K562 (cell line): Measurements from ENCODE around the gene MRPL11. TPM values are rescaled to one million over a fixed set of nuclear protein-coding genes. Genes with fewer than 3 reads are reported as not detected.

Experiments
- ATAC-seq: fragments of 200-7000 bp; cut with Tn5 transposase; 3 replicates; pipeline ENCODE4 v1.9.1; 2020; ENCODE audit warnings: moderate library complexity
- BruUV-seq: library from RNA; stranded (reverse); fragments of 400-500 nt; replicated peaks from 2 replicates; lab custom pipeline; 2021; lab: Mats Ljungman, UMichigan
- CTCF ChIA-PET: fragments of 300-600 bp; formaldehyde crosslinking; extraction: SDS; loops from one replicate; lab custom pipeline; 2021; ENCODE audit warnings: low intra/inter-chr PET ratio; lab: Yijun Ruan, JAX
- POLR2A ChIA-PET: fragments of 300-600, 350-650 bp; sonication (Branson Sonifier 250); formaldehyde crosslinking; extraction: SDS; loops from one replicate; lab custom pipeline; 2021; ENCODE audit warnings: antibody characterized with exemption, inconsistent platforms; lab: Yijun Ruan, JAX
- DNase-seq, 4 experiments: peaks; one replicate each; pipeline versions ENCODE4 v3.0.0 to v3.0.0-alpha.2; 2011 to 2018; ENCODE audit warnings: low spot score in 3 of 4, mixed read lengths in 3 of 4; ENCODE audit errors: extremely low read depth in 1 of 4
- FAIRE-seq: peaks from 2 replicates; lab custom pipeline; 2011; peaks lifted over from hg19 to GRCh38; lab: Jason Lieb, UNC
- H2AFZ ChIP-seq: 2 replicates; pipeline ENCODE4 v1.6.0; 2011; ENCODE audit warnings: low read depth, low read length, control low read depth, inconsistent platforms
- H3K27ac ChIP-seq: fragments of 200-600 bp; 3 replicates; pipeline ENCODE4 v1.8.0; 2011; ENCODE audit warnings: low read depth, mild to moderate bottlenecking, control low read depth, inconsistent platforms, low read length, moderate library complexity, mixed read lengths; ENCODE audit errors: extremely low read depth
- H3K27me3 ChIP-seq, 2 experiments: fragments of 300-600 bp in 1 of 2; 2 replicates in 1 of 2; 3 replicates in 1 of 2; pipeline versions ENCODE4 v1.6.0 to v1.8.0; 2011; ENCODE audit warnings: inconsistent platforms in 2 of 2, low read length in 2 of 2, mild to moderate bottlenecking in 1 of 2, mixed read lengths in 1 of 2, moderate library complexity in 1 of 2; ENCODE audit not compliant: control insufficient read depth in 2 of 2, insufficient read depth in 2 of 2
- H3K36me3 ChIP-seq: fragments of 300-600 bp; 3 replicates; pipeline ENCODE4 v1.8.0; 2011; ENCODE audit warnings: mild to moderate bottlenecking, low read length, inconsistent platforms; ENCODE audit not compliant: control insufficient read depth, insufficient read depth
- H3K4me1 ChIP-seq, 2 experiments: fragments of 200-600 bp in 1 of 2; replicated peaks in 1 of 2; 2 replicates in 1 of 2; 3 replicates in 1 of 2; pipeline versions ENCODE4 v1.5.1 to v1.8.0; 2011; ENCODE audit warnings: inconsistent platforms in 2 of 2, low read length in 2 of 2, mild to moderate bottlenecking in 1 of 2, mixed read lengths in 1 of 2, moderate library complexity in 1 of 2; ENCODE audit not compliant: control insufficient read depth in 2 of 2, insufficient read depth in 2 of 2
- H3K4me2 ChIP-seq: 2 replicates; pipeline ENCODE4 v1.6.1; 2011; ENCODE audit warnings: low read length, control low read depth, inconsistent platforms, mixed read lengths; ENCODE audit not compliant: insufficient read depth
- H3K4me3 ChIP-seq: fragments of 200-600 bp; sonication (generic), shearing (Covaris generic); 2 replicates; pipeline ENCODE4 v1.5.1; 2016; ENCODE audit warnings: control low read depth, inconsistent platforms
- H3K79me2 ChIP-seq: fragments of 200-600 bp; 3 replicates; pipeline ENCODE4 v1.8.0; 2011; ENCODE audit warnings: low read length, inconsistent platforms; ENCODE audit not compliant: control insufficient read depth, insufficient read depth
- H3K9ac ChIP-seq, 2 experiments: 2 replicates each; pipeline versions ENCODE4 v1.6.0 to v1.6.1; 2011; ENCODE audit warnings: low read depth in 2 of 2, low read length in 2 of 2, control low read depth in 1 of 2, inconsistent platforms in 1 of 2, mild to moderate bottlenecking in 1 of 2, mixed read lengths in 1 of 2; ENCODE audit not compliant: insufficient read depth in 1 of 2
- H3K9me1 ChIP-seq: one replicate; pipeline ENCODE4 v1.6.0; 2011; ENCODE audit warnings: inconsistent platforms, mild to moderate bottlenecking, low read length, moderate library complexity; ENCODE audit not compliant: control insufficient read depth, insufficient read depth
- H3K9me3 ChIP-seq: replicated peaks from 2 replicates; pipeline ENCODE4 v1.5.1; 2011; ENCODE audit warnings: low read depth, low read length, inconsistent platforms; ENCODE audit not compliant: control insufficient read depth, insufficient read depth
- H4K20me1 ChIP-seq: replicated peaks from 2 replicates; pipeline ENCODE4 v1.6.1; 2011; ENCODE audit warnings: low read length, inconsistent platforms, mixed read lengths; ENCODE audit not compliant: control insufficient read depth, insufficient read depth
- MIER1 ChIP-seq: fragments of 450-650 bp; IDR thresholded peaks from 2 replicates; pipeline ENCODE4 v1.6.1; 2016; ENCODE audit warnings: antibody characterized with exemption, mild to moderate bottlenecking, low read depth
- MXD1 ChIP-seq: fragments of 250-450 bp; sonication (Bioruptor Pico); IDR thresholded peaks from 2 replicates; pipeline ENCODE4 v1.8.0; 2021; ENCODE audit warnings: borderline replicate concordance, mild to moderate bottlenecking, moderate library complexity; ENCODE audit not compliant: poor library complexity, severe bottlenecking
- NR0B1 ChIP-seq: fragments of 450-650 bp; IDR thresholded peaks from one replicate; pipeline ENCODE4 v1.6.1; 2018; ENCODE audit warnings: mild to moderate bottlenecking, moderate library complexity; ENCODE audit not compliant: partially characterized antibody
- REST ChIP-seq, 2 experiments: fragments of 450-650 bp; formaldehyde crosslinking in 1 of 2; IDR thresholded peaks; 2 replicates each; pipeline versions ENCODE4 v1.4.0 to v1.6.1; 2014 to 2020; ENCODE audit warnings: mild to moderate bottlenecking in 2 of 2, borderline replicate concordance in 1 of 2, low read depth in 1 of 2
- THAP7 ChIP-seq: fragments of 250-450 bp; sonication (Bioruptor Pico); IDR thresholded peaks from 2 replicates; pipeline ENCODE4 v1.5.0; 2021
- WGBS: fragments of 100-300 bp; shearing (Covaris generic); methylation state at CpG from one replicate; pipeline ENCODE4 v1.1.6; 2016; ENCODE audit warnings: low coverage, mixed read lengths; ENCODE audit not compliant: insufficient coverage; ENCODE audit errors: missing lambda C conversion rate; 5-methylcytosine and 5-hydroxymethylcytosine counted together
- in situ Hi-C: fragments of 300-500 bp; cut with MboI; formaldehyde crosslinking; loops from 4 replicates; pipeline ENCODE4 v1.15.0; 2018; ENCODE audit warnings: inconsistent platforms, mixed read lengths
- intact Hi-C: fragments of 100-400 bp; cut with micrococcal nuclease; formaldehyde crosslinking; loops from 2 replicates; pipeline ENCODE4 v1.14.2; 2022
- polyA plus RNA-seq, 8 experiments: library from polyadenylated mRNA; depleted of rRNA in 4 of 8; stranded (reverse) in 5 of 8; unstranded in 3 of 8; fragments of >200 nt; fragmentation: Nextera tagmentation in 2 of 8; fragmentation: Illumina TruSeq in 1 of 8; extraction: Ambion mirVana in 2 of 8; extraction: Trizol in 1 of 8; gene quantifications; 2 replicates each; pipeline versions ENCODE4 v1.2.1 to v1.2.3, GENCODE V29; 2011 to 2014; ENCODE audit warnings: inconsistent platforms in 1 of 8, missing spikeins in 1 of 8
- total RNA-seq, 7 experiments: library from RNA; depleted of rRNA in 6 of 7; stranded (reverse); fragments of >200 nt in 6 of 7; fragmentation: Illumina TruSeq in 2 of 7; extraction: Trizol in 2 of 7; gene quantifications; 2 replicates each; pipeline versions ENCODE4 v1.2.1 to v1.2.3, GENCODE V29; 2011 to 2021; ENCODE audit warnings: low replicate concordance in 1 of 7

The MRPL11 gene
- total and polyA plus RNA-seq, 9 of the 15 experiments (the other 6 are each of a cell fraction or from before 2014, with no cell fraction given), result 33.0 to 173 (median 91.9) TPM

- intact Hi-C loops, result no loop called here
- no peak overlapping the region for H3K9ac ChIP-seq
- H3K4me1 ChIP-seq, result peaks cover 2 to 8% of the 10 kb centered on the region in 2 experiments; a peak in 2 of 5 replicates
- peaks cover 16% of the 10 kb centered on the region for H4K20me1 ChIP-seq
- no peaks in the 10 kb centered on the region for H3K79me2 ChIP-seq
- WGBS, result 47% methylated on average over 3 of the region's 3 CpGs
- POLR2A ChIA-PET, result interaction anchor here (0.5 kb wide), 1 partner anchor 260 kb away, joined by 3 read pairs; no protein-coding TSS in a partner anchor
- peaks cover under 1 to 10% of the 10 kb centered on the region in 2 experiments; a peak in 3 of 5 replicates for H3K27me3 ChIP-seq
- CTCF ChIA-PET, result interaction anchor here (0.6 to 2.2 kb wide), 4 partner anchors 10 to 413 kb away, joined by 3 to 12 read pairs (median 4); no protein-coding TSS in a partner anchor
- H2AFZ ChIP-seq, result no peak overlapping the region
- H3K9me1 ChIP-seq, result peaks cover 6% of the 10 kb centered on the region
- H3K9me3 ChIP-seq, result no peaks in the 10 kb centered on the region
- H3K4me2 ChIP-seq, result no peak overlapping the region
- no peak overlapping the region for H3K27ac ChIP-seq
- DNase-seq, result no peak
- ATAC-seq, result no peak
- H3K36me3 ChIP-seq, result no peaks in the 10 kb centered on the region
- no peak for FAIRE-seq
- in situ Hi-C loops, result no loop called here
- BruUV-seq, result no TSS peak
- H3K4me3 ChIP-seq, result no peak overlapping the region
- TF ChIP-seq MXD1 (no peak), NR0B1 (no peak), THAP7 (CRISPR knock-in tag) (no peak), MIER1 (peak; percentile 84; the same call in 1 of the 2 replicates), REST (IDR thresholded peaks at IDR 0.05; ENCODE audit: borderline replicate concordance) (no peak), REST (CRISPR knock-in tag; IDR thresholded peaks at IDR 0.05; ENCODE audit: low read depth) (peak; percentile 56; the same call in 1 of the 2 replicates)
Measured at GRCh38 chr11:66418986-66419308, 19.7 kb downstream of the MRPL11 start.
